NCI-H2171 (cell line): ENCODE measurements around the gene CRYZL1.
A peak's percentile ranks its signal among the peaks of the same experiment; 100 is the strongest.

Experiments used
- DNase-seq: peaks from one replicate; lab custom pipeline; 2025; lab: John Stamatoyannopoulos, UW

CRYZL1 gene

DNA sequence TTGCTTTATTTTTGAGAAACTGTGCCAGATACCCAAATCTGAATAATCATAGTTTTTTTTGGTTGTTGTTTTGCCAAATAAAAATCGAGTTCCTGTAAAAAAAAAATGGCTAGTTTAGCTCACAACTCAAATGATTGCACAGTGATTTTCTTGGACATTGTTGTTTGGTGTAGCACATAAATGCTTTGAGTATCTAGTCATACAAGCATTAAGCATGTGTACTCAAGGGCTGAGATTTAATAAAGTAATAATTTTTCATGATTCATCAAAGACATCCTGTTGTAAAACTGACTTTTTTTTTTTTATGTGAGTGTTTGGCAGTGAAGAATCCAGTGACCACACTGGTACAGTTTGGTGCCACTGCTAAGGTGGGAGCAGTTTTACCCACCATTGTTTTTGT lies 19.6 kb upstream of the CRYZL1 start:
- no peak for DNase-seq

DNA sequence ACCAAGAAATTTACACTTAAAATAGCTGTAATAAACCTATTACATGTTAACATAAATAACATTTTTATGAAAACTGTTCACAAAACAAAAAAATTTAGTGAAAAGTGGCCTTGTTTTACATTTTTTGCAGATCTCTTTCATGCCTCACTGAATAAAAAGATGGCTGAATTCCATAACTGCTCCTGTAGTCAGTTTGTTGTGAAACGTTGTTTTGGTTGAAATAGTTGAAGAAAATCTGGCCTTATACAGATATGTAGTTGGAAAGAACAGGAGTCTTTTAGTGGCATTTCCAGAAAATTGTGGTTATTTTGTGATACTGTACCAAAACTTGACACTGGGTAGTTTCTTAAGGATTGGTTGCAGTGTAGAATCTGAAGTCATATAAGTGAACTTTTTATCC lies 18.9 kb upstream of the CRYZL1 start:
- no peak for DNase-seq

DNA sequence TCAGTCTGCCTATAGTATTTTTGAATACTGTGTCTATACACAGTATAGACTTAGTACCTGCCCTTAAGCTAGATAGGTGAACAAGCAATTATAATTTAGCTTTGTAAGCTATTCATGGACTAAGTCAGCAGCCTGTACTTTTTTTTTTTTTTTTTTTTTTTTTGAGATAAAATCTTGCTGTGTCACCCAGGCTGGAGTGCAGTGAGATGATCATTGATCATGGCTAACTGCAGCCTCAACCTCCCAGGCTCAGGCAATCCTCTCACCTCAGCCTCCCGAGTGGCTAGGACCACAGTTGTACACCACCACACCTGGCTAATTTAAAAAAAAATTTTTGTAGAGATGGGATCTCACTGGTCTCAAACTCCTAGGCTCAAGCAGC lies 18.0 kb upstream of the CRYZL1 start:
- no peak for DNase-seq

DNA sequence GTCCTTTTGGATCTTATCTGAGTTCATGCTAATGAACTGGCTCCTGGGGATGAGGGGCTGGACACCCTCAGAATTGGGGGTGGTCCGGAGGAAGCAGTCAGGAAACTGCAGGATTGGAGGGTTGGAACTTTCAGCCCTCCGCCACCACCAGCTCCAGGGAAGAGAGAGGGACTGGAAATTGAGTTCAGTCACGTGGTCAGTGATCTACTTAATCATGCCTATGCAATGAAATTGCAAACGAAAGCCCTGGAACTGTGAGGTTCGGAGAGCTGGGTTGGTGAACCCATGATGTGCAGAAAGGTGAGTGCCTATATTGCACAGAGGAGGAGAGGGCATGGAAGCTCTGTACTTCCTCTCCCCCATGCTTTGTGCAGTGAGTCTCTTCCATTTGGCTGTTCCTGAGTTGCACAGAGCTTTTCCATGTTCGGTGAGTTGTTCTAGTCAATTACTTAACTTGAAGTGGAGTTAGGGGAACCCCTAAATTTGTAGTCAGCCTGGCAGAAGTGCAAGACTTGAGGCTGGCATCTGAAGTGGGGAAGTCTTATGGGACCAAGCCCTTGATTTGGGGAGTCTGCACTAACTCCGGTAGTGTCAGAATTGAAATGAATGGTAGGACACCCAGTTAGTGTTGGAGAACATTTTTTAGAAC lies 17.5 kb upstream of the CRYZL1 start:
- DNase-seq, result no peak

DNA sequence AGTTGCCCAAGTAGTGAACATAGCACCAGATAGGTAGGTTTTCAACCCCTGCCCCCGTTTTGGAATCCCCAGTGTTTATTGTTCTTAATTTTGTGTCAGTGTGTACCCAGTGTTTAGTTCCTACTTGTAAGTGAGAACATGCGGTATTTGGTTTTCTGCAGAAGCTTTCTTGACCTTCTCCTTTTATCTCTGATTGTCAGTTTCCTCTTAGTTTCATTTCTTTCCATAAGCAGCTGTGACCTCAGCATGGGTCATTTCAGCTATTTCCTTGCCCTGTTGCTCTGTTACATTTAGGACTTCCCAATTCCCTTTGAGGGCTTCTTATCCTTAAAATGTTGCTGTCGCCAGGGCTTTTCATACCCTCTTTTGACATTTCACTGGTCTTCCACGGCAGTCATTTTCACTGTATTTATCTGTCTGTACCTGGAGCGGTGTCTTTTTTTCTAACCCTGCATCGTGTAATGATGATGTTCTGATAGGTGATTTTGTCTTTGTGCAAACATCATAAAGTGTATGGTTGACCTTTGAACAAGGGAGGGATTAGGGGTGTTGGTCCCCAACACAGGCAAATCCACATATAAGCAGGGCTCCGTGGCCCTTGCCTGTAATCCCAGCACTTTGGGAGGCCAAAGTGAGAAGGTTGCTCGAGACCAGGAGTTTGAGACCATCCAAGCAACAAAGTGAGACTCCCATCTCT lies 15.7 kb upstream of the CRYZL1 start:
- no peak for DNase-seq

DNA sequence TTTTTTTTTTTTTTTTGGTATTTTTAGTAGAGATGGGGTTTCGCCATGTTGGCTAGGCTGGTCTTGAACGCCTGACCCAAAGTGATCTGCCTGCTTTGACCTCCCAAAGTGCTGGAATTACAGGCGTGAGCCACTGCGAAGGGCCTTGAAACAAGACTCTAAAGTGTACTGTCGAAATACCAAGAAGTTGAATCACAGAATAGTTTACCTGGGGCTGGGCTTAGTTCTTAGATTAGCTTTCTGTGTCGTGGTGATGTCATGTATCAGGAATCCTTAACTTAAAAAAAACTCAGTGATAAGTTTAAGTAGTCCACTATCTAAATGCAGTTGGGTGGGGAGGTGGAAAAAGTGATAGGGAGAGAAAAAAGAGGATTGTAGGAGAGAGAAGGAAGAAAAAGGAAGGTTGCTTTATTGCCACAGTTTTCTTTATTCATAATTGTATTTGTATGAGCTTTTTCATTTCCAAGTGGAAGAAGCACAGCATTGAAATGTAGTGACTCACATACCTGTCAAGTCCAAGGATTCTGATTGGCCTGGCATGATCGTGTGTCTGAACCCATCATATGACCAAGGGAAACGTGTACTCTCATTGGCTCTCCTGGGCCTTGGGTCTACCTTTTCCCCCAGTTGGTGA lies 14.2 kb upstream of the CRYZL1 start:
- no peak for DNase-seq

DNA sequence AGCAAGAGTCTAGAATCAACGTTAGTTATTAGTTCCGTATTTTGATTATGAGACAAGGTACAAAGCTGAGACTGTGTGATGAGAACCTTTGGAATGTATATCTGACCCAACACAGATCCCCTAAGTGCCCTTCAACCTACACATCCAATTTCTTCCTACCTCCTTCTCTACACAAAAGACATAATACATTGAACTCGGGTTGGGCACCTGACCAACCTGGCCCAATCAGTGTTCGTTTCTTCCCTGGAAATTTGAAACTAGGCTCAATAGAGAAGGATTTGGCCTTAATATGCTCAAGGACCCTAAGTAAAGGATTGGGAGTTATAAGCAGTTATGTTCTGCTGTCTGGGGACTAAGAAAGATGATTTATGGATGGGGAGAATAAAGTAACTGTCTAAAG lies 12.9 kb upstream of the CRYZL1 start:
- DNase-seq, result no peak

DNA sequence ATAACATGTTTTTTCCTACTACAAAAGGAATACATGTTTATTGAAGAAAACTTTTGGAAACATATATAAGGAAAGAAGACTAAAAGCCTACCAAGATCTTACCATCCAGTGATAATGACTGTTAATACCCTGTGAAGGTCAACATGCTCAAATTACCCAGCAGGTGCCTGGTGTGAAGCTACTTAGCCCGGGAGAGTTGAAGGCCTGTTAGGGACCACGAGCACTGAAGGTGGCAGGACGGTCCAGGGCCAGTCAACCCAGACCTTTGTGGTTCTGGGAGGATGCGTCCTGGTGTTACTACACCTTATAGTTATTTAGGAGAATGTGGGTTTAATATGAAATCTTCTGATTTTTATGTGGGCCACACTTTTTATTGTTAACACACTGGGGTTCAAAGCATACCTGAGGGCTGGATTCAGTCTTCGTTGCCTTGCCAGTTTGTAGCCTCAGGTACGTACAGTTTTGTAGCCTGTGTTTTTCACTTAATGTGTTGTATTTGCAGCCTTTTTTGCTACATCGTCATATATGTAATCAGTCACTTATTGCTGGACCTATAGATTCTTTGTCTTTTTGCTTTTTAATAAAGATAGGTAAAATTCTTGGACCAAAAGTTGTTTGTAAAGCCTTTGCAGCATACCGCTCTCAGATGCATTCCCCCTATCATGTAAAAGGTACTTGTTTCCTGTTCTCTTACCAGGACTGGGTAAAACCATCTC lies 10.6 kb upstream of the CRYZL1 start:
- DNase-seq, result no peak

DNA sequence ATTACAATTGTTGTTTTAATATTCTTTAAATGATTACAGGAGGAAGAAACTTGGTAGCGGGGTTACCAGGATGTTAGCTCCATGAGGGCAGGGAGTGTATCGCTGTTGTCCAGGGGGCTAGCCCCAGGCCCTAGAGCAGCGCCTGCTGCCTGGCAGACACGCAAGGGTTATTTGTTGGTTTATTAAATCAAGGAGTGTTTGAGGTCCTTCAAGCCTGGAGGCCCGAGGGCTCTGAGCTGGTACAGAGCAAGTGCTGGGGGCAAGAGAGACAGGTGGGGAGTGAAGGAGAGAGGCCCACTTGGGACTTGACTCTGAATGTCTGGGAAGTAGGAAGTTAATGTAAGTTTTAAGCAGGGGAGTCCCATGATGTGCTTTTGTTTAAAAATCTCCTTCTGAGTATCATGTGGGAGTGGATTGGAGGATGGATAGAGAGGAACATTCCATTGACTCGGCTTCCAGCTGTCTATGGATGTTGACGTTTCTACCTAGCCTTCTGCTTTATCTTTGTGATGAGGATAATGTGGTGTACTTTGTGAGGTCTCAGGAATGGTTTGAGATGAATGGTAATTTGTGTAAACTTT lies 9.5 kb upstream of the CRYZL1 start:
- DNase-seq, result no peak

DNA sequence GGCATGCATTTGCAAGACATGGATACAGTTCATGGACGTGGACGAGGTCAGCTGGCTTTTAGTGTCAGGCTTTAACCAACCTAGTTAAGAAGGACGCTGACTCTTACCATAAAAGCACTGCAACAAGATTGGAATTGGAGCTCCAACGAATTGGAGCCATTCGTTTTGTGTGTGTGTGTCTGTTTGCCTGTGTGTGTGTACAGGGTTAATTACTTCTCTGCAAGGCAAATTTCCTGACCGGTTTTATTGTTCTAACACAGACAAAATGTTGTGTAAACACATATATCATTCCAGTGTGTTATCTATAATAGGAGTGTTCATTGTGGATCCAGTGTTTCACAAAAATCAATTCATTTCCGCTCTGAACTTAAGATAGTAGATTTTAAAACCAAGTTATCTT lies 8.7 kb upstream of the CRYZL1 start:
- DNase-seq, result no peak

DNA sequence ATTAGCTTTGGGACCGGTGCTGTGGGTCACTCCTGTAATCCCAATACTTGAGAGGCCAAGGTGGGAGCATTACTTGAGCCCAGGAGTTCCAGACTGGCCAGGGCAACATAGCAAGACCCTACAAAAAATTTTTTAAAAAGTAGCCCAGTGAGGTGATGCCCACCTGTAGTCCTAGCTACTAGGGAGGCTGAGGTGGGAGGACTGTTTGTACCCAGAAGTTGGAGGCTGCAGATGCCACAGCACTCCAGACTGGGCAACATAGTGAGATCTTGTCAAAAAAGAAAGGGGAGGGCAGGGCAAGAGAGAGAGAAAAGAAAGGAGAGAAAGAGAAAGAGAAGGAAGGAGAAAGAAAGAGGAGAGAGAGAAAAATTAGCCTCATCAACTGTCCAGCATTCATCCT lies 7.0 kb upstream of the CRYZL1 start:
- DNase-seq, result no peak

DNA sequence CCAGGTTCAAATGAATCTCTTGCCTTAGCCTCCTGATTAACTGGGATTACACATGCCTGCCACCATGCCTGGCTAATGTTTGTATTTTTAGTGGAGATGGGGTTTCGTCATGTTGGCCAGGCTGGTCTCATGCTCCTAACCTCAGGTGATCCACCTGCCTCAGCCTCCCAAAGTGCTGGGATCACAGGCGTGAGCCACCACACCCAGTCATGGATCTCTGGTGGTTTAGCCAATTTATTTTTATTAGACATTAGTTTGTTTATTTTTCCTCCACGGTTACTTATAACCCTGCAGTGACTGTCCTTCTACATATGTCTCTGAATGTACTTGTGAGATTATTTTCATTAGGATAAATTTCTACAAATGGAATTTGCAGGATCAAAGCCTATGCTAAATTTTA lies 6.0 kb upstream of the CRYZL1 start:
- DNase-seq, result no peak

DNA sequence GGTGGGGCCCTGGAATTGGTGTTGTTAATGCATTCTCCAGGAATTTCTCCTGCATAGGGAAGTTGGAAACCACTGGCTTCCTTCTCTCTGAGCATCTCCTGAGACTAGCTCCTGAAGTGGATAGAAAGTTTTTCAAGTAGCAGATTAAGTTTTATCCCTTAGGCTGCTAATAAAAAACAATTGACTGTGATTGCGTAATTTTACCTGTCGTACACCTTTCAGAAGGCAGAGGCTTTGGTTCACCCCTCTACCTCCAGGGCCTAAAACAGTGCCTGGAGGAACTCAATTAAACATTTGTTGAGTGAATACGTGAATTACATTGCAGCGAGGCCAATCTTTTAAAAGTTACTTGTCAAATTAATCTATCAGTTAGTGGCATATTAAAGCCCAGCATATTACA lies 4.2 kb upstream of the CRYZL1 start:
- DNase-seq, result no peak

DNA sequence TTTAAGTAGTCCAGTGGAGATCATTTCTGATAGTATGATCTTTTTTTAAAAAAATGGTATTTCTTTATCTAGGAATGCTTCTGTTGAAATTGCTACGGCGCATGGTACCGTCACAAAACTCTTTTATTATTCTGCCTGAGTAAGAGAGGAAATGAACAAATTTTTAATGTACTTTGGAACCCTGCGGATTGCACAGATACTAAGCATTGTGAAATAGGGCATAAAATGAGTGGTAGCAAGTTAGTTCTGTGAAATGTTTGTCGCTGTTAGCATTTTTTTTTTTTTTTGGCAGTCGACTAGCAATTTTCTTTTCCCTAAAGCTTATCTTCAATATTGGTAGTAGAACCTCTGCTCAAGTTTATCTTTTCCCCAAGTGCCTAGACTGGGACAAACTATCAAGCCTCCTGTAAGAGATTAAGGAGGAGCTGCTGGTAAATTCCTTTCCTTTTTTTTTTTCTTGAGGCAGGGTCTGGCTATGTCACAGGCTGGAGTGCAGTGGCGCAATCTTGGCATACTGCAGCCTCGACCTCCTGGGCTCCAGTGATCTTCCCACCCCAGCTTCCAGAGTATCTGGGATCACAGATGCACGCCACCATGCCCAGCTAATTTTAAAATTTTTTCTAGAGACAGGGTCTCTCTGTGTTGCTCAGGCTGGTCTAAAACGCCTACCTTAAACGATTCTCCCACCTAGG lies 3.0 kb upstream of the CRYZL1 start:
- DNase-seq, result no peak

DNA sequence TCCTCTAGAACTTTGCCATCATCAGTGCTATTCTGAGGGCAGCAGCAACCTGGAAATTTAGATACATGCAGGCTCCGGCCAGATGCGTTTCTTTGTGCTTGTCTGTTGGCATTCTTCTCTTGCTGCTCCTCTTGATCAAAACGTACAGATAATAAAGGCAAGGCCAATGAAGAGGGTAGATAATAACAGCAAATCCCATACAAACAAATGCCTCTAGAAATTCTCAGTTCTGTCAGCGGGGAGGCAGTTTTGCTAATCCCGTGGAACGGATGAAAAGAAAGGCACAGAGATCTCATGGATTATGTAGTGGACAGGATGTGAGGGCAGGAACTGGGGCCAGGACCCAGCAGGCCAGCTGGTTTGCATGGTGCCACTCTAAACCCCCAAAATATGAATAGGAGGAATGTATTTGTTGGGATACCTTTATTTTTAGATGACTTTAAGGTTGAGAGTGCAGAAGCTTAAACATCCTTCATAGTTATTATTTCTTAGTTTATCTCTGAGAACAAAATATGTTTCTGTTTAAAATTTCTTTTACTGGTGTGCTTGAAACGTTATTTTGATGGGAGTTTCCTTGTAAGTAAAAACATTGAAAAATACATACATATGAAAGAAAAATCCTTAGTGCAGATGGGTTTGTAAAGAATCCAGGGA lies 2.2 kb upstream of the CRYZL1 start:
- DNase-seq, result no peak

DNA sequence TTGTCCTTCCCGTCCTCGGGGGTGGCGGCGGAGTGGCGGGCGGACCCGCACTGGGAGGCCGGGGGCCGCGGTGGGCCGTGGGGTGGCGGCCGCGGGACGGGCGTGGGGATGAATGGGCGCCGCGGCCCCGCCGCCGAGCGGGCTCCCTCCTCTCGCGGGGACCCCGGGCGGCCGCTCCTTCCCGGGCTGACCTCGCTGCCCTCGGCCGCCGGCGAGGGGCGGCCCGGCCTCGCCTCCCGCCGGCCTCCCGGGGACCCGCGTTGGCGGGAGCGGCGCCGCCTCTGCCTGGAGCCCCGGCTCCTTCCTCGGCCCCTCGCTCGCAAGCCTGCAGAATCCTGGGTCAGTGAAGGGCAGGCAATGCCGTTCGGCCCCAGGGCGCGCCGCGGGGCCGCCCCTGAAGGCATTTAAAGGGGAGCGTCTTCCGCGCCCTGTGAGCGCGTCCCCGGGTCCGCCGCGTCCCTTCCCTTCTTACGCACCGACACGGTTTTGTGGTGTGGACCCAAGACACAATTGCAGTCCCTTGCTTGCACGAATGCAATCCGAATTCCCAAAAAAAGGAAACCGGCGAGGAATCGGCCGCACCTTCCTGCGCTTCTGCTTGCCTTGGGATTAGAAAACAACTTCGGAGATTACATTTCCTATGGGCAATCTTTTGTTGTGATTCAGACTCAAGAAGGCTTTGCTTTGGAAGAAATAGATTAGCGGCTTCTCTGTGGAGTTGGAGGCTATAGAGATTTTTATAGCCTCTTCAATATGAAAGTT lies 1.5 kb upstream of the CRYZL1 start:
- DNase-seq, result peak; percentile 4

DNA sequence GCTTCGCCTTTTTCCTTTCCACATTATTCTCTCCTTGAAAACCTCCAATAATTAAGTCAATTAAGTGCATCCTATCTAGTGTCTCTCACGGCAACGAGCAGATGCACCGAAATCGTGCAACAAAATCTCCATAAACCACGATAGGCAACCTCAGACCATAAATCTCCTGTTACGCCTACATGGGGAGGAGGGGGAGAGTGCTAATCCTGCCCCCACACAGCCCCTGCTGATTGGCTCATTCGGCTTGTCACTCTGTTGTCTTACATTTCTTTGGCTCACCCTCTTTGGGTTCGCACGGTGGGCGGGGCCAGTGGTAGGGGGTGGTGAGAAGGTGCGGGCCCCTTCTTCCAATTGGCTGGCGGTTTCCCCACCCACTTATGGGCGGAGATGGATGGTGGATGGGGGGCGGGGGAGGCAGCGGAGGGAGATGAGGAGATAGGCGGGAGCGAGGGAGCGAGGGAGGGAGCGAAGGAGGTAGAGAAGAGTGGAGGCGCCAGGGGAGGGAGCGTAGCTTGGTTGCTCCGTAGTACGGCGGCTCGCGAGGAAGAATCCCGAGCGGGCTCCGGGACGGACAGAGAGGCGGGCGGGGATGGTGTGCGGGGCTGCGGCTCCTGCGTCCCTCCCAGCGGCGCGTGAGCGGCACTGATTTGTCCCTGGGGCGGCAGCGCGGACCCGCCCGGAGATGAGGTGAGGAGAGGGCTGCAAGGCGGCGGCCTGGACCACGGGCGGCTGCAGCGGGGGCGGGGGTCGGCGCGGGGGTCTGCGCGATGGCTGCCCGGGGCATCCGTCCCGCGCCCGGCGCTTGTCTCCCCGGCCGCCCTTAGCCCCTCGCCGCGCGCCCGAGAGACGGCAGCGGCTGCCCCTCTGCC lies 720 bp upstream of the CRYZL1 start, which contains the start of gene ITSN1:
TSS of gene ITSN1 (plus strand) at position 475 of the 869 bp plus-strand sequence. CDS start 76,328 bp downstream, outside the sequence.
- peak; percentile 99 for DNase-seq

DNA sequence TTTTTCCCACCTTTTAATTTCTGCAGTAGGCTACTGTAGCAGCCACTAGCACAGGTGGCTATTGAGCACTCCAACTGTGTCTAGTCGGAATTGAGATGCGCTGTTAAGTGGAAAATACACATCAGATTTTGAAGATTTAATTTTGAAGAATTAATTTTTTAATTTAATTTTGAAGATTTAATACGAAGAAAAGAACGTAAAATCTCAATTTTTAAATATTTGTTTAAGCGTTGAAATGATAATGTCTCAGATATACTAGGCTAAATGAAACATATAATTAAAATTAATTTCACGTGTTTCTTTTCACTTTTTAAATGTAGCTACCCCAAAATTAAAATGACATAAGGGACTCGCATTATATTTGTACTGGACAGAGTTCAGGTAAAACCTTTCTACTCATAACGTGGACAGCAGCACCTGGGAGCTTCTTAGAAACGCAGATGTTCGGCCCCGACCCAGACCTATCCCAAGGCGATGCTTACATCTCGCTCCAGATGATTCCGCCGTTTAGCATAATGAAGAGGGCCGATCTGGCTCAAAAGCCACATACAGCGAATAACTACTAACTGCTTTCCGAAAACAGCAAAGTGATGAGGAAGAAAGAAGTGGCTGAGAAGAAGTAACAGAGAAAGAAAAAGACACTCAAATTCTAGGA lies 717 bp downstream of the CRYZL1 start:
- DNase-seq, result peak; percentile 19

DNA sequence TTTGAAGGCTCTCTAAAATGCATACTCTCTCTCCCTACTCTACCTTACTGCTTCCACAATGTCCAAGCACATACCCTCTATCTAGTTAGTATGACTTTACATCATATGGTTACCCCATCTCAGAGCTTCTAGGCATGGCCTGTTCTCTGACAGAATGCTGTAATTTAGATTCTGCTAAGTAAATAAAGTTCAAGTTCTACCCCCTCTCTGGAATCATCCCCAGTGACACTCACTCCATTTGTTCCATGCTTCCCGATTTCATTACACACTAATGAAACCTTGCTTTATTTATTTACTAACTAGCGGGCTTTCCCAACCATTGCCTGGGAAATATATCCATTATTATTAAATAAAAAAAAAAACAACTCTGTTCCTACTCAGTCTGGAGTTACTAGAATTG lies 7.3 kb downstream of the CRYZL1 start:
- DNase-seq, result no peak
